UCSD-AML1 (cell line): ENCODE measurements around the gene NTN1.
A peak's percentile ranks its signal among the peaks of the same experiment; 100 is the strongest.

Experiments used
- DNase-seq: peaks from one replicate; lab custom pipeline; 2025; ENCODE audit not compliant: unreplicated experiment; lab: John Stamatoyannopoulos, UW

The NTN1 gene

DNA sequence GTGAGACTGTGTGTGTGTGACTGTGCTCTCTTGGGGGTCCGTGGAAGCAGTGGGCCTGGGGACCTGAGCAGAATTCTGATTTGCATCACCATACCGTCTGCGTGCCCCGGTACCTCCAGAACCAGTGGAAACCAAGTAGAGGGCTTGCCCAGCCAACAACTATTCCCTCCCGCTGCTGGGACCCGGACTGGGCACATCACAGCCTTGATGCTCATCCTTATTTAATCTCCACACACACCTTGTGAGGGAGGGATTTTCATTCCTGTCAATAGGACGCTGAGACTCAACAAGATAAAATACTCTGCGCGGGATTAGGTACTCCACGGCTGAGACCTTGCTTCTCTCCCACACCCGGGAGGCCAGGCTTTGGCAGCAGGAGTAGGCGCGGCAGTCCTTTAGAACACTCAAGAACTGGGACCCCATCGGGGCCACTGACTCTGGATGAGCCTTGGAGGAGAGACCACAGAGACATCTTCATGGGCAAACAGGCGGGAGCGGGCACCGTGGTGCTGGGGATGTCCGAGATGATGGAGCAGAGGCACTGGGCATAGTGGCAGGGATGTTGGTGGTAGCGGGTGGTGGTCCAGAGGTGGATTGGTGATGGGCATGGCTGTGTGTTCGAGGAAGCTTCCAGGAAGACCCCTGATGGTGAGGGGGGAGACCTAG is 208.0 kb downstream of the NTN1 start:
- DNase-seq: no peak

GRCh38 chr17:9229826-9230201 is 208.5 kb downstream of the NTN1 start:
- no peak for DNase-seq

DNA sequence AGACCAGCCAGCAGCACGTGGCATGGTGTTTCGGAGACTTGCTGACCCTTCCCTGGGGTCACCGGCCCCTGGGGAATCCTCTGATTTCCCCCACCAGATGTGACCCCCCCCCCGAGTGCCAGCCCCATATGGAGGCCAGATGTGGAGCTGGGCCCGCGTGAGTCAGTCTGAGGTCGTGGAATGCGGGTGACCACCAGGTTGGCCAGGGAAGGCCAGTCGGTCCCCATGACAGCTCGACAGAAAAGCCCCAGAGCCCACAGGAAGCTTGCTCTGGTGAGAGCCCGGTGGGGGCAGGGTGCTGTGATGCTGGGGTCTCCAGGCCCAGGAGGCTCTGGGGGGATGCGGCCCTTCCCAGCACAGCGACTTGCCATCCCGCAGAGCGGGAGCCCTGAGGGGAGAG is 209.0 kb downstream of the NTN1 start:
- no peak for DNase-seq

DNA sequence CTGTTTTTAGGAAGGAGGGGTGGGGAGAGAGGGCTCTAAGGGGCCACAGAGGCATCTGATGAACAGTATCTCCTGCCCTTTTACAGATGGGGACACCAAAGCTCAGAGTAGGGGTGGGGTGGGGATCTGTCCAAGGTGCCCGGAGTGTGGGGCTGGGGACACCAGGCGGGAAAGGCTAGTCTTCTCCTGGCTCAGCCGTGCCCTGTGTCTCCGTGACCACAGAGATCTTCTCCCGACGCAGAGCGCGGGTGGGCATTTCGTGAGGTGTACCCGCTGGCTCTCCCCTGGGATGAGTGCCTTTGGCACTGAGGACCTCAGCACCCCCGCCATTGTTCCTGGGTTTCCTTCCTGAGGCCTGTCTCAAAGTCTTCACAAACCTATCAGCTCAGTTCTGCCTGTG is 209.6 kb downstream of the NTN1 start:
- no peak for DNase-seq

- DNase-seq: no peak
Observed at GRCh38 chr17:9231449-9232154, 210.3 kb downstream of the NTN1 start.

GRCh38 chr17:9232155-9232475 is 210.8 kb downstream of the NTN1 start:
- DNase-seq: no peak

DNA sequence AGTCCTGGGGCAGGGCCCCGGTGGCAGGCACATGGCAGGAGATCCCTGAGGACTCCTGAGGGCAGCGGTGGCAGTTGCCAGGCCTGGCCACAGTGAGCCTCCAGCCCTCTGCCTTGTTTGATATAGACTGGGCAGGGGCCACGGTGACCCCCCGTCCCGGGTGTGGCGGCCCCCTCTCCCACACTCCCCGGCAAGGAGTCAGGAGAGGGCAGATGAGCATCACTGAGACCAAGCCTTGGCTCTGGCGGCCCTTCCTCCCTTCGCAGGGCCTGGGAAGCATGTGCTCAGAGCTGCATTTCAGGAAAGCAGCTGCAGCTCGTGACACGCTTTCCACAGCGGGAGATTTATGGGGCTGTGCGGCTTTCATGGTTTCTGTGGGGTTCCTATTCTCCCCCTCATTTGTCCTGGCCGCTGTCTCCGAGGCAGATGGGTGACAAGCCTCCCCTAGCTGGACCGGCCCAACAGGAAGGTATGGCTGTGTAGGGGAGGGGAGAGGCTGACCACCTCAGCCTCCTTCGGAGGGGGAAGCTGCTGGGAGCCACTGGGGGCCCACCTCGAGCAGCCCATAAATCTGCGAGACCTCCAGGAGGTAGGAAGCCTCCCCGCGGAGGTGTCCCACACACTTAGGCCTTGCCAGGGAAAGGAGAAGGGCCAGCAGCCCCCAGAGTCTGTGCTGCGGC is 211.4 kb downstream of the NTN1 start:
- peak; percentile 61 for DNase-seq

DNA sequence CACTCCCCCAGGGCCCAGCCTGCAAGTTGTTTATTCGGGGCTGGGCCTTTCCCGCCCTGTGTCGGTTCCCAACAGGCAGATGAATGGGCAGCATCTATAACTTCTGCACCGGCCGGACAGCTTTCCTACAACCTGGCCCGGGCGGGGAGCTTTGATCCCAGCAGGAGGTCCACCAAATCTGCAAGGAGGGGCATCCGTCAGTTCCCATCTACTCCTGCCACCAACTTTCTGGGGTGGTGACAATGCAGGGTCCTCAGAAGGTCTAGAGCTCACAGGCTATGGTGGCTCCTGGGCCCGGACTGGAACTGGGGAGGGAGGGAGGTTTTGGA is 211.9 kb downstream of the NTN1 start:
- DNase-seq: no peak

DNA sequence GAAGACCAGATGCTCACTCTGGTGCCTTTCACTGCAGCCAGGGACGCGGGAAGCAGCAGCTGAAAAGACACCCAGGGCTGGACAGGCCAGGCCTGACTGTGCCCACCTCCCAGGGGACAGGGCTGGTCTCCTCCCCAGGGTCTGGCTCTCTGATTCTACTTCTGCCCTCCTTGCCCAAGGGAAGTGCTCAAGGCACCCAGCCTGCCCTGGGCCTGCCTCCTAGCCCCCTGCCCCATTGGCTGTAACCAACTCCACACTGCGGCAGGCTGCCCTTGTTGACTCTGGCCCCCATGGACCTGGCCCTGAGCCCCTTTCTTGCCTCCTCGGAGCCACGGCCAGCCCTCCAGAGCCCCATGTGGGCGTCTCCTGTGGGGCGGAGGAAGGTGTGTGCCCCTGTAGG is 212.5 kb downstream of the NTN1 start:
- no peak for DNase-seq

DNA sequence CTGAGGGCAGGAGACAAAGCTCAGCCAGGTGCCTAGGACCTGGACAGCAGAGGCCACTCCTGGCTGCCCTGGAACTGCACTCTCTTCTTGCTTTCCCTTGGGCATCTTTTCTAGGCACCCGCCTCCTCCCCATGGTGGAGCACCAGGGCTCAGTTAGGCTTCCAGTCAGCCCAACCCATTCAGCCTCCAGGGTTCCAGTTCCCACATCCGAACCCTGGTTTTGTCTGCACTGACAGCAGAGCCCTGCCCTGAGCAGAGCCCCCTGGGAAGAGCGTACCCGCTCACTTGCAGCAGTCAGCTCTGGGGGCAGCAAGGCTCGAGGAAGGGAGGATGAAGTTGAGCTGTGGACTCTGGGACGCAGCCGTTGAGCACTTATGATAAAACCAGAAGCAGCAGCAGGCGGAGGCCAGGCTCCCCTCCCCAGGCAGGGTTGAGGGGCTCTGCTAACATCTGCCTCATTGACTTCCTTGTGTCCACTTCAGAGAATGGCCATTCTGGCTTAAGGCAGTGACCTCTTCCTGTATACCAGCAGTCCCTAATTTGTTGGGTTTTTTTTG is 213.2 kb downstream of the NTN1 start:
- no peak for DNase-seq

DNA sequence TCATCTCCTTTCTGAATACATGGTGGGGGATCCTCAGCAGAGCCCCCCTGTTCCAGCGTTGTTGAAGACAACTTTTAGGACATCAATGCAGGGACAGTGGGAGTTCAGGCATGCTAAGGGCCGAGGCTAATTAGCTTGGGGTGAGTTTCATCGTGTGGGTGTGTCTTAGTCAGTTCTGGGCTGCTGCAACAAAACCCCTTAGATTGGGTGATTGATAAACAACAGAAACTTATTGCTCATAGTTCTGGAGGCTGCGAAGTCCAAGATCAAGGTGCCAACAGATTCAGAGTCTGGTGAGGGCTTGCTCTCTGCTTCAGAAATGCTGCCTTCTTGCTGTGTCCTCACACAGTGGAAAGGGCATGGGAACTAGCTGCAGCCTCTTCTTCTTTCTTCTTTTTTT is 214.0 kb downstream of the NTN1 start:
- DNase-seq: no peak

GRCh38 chr17:9236286-9237052 is 215.2 kb downstream of the NTN1 start:
- DNase-seq: no peak

DNA sequence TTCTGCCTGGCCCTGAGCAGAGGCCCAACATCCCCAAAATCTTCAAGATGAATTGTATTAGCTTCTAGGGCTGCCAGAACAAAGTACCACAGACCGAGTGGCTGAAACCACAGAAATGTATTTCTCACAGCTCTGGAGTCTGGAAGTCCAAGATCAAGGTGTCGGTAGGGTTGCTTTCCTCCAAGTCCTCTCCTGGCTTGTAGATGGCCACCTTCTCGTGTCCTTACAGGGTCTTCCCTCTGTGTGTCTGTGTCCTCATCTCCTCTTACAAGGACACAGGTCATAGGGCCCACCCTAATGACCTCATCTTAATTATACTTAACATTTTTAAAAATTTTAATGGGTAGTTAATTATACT is 215.7 kb downstream of the NTN1 start:
- no peak for DNase-seq

GRCh38 chr17:9237661-9238301 is 216.5 kb downstream of the NTN1 start:
- DNase-seq: no peak

DNA sequence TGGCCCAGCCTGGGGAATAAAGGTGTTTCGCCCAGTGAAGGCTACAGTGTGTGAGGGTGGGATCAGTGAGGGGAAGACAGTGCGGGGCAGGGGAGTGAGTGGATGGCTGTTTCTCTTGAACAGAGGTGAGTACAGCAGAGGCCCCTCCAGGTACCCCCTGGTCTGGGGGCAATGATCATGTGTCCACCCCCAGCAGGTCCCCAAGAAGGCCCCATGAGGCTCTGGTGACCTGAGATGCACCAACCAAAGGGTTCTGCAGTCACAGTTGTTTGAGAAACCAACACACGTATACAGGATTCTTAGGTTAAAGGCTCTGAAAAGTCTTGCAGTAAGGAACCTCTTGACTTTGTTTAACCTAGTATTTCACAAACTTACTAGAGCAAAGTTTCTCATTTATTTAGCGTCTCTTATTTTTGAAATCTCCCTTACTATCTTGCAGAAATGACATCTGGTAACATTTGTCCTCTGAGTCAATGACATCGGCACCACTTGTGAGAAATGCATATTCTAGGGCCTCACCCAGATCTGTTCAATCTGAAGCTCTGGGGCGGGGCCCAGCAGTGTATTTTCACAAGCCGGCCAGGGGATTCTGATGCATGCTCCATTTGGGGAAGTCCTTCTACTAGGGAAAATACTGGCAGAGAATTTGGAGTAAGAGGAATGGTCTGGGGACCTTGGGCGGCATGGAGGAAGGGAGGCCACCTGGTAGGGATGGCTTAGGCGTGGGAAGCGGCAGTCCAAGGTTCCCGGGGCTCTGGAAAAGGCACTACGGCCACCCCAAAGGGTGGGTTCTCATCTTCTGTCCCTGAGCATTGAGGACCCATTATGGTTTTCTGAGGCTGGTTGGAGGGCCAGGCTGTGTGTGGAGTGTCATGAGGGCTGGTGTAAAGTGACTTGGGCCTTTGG is 217.3 kb downstream of the NTN1 start:
- DNase-seq: no peak

DNA sequence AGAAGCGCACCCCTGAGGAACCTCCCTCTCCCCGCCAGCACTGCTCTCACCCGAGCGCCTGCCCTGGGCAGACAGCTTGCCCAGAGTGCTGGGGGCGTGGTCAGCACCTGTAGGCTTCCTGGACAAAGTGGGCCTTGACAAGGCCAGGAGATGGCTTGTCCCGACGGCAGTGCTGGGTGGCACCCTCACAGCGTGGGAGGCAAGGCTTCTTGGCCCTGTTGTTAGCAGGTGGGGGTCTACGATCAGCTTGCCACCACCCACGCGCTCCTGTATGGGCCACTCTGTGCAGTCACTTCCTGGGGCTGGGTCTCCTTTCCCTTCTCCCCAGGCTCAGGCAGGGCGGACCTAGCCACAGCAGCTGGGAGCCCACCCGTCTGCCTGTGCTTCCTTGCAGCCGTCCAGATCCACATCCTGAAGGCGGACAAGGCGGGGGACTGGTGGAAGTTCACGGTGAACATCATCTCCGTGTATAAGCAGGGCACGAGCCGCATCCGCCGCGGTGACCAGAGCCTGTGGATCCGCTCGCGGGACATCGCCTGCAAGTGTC is 218.0 kb downstream of the NTN1 start:
- DNase-seq: no peak

GRCh38 chr17:9239793-9240658 is 218.7 kb downstream of the NTN1 start:
- DNase-seq: no peak

GRCh38 chr17:9240659-9241370 is 219.5 kb downstream of the NTN1 start:
- DNase-seq: no peak
